ENCODE results near the gene TACSTD2. TPM values are rescaled to one million over a fixed set of nuclear protein-coding genes. Genes with fewer than 3 reads are reported as not detected.

Gene TACSTD2
- polyA plus RNA-seq, 1 donor from 2014 or later, result not detected

DNA sequence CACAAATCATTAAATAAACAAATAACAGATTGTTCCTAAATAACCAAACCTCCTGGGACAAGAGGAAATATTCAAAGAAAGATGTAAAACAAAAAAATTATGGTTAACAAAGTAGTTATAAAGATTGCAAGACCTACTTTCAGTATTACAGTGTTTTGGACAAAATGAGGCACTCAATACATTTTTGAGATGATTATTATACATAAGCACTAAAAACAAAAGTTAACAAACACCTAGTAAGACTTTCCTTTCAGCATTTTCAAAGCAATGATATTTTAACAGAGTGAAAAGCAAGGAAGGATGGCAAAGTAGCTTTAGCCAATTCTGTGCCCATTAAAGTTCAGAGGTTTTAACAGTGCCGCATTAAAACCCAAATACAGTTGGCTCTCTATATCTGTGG is 47.8 kb downstream of the TACSTD2 start:
- H2AFZ ChIP-seq (ENCODE audit: low read depth, low read length), result no peak overlapping the region
- H3K9ac ChIP-seq (ENCODE audit: low read length), result no peak overlapping the region
- no peaks in the 10 kb centered on the region for H3K36me3 ChIP-seq (ENCODE audit: insufficient read depth, low read length)
- no peak overlapping the region for H3K27ac ChIP-seq (ENCODE audit: low read length)
- no peaks in the 10 kb centered on the region for H3K27me3 ChIP-seq (ENCODE audit: insufficient read depth, low read depth, low read length)
- H3K9me2 ChIP-seq (ENCODE audit: insufficient read depth, low read length), result no peaks in the 10 kb centered on the region
- H4K20me1 ChIP-seq (ENCODE audit: insufficient read depth), result no peaks in the 10 kb centered on the region
- H3K79me2 ChIP-seq (replicated peaks; ENCODE audit: insufficient read depth, low read length), result no peaks in the 10 kb centered on the region
- no peak overlapping the region for H3K4me2 ChIP-seq (ENCODE audit: low read length)
- no peaks in the 10 kb centered on the region for H3K9me3 ChIP-seq (ENCODE audit: low read length)
- H3F3A ChIP-seq (ENCODE audit: insufficient read depth, low read length, poor library complexity, severe bottlenecking), result no peaks in the 10 kb centered on the region
- no peak for TF ChIP-seq SMC3 (conservative IDR thresholded peaks at IDR 0.05; ENCODE audit: poor library complexity)
- TF ChIP-seq TAF1 (IDR thresholded peaks at IDR 0.05; ENCODE audit: low read depth), result no peak
- no peak overlapping the region for H3K4me3 ChIP-seq (ENCODE audit: low read length)

DNA sequence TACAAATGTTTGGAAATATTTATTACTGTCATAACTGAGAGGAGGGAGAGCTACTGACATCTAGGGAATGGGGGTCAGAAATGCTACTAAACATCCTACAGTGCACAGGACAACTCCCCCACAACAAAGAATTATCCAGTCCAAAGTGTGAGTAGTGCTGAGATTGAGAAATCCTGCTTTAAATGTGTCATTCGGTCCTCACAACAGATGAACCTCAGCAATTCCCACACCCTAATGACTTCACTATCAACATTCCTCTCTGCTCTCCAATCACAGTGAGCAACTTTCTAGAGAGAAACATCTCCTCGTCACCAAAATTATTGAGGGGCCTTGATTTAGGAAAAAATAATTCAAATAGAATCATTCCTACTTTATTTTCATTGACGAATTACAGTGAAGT is 48.5 kb downstream of the TACSTD2 start:
- no peak overlapping the region for H2AFZ ChIP-seq (ENCODE audit: low read depth, low read length)
- no peak overlapping the region for H3K4me3 ChIP-seq (ENCODE audit: low read length)
- no peaks in the 10 kb centered on the region for H4K20me1 ChIP-seq (ENCODE audit: insufficient read depth)
- no peak overlapping the region for H3K9ac ChIP-seq (ENCODE audit: low read length)
- no peaks in the 10 kb centered on the region for H3K36me3 ChIP-seq (ENCODE audit: insufficient read depth, low read length)
- H3K9me2 ChIP-seq (ENCODE audit: insufficient read depth, low read length), result no peaks in the 10 kb centered on the region
- no peak overlapping the region for H3K4me2 ChIP-seq (ENCODE audit: low read length)
- no peaks in the 10 kb centered on the region for H3F3A ChIP-seq (ENCODE audit: insufficient read depth, low read length, poor library complexity, severe bottlenecking)
- H3K9me3 ChIP-seq (ENCODE audit: low read length), result no peaks in the 10 kb centered on the region
- no peaks in the 10 kb centered on the region for H3K79me2 ChIP-seq (replicated peaks; ENCODE audit: insufficient read depth, low read length)
- no peak overlapping the region for H3K27ac ChIP-seq (ENCODE audit: low read length)
- TF ChIP-seq EP300 (conservative IDR thresholded peaks at IDR 0.05; ENCODE audit: poor library complexity, severe bottlenecking) (no peak), EZH2 (IDR thresholded peaks at IDR 0.05; ENCODE audit: borderline replicate concordance, insufficient read depth, low read length, poor library complexity, severe bottlenecking) (no peak), POLR2AphosphoS5 (IDR thresholded peaks at IDR 0.05) (no peak), TAF1 (IDR thresholded peaks at IDR 0.05; ENCODE audit: low read depth) (no peak), RAD21 (conservative IDR thresholded peaks at IDR 0.05) (no peak), SMC3 (conservative IDR thresholded peaks at IDR 0.05; ENCODE audit: poor library complexity) (no peak), MXI1 (conservative IDR thresholded peaks at IDR 0.05; ENCODE audit: poor library complexity, severe bottlenecking) (no peak)
- TF ChIP-seq, protein P1, sequence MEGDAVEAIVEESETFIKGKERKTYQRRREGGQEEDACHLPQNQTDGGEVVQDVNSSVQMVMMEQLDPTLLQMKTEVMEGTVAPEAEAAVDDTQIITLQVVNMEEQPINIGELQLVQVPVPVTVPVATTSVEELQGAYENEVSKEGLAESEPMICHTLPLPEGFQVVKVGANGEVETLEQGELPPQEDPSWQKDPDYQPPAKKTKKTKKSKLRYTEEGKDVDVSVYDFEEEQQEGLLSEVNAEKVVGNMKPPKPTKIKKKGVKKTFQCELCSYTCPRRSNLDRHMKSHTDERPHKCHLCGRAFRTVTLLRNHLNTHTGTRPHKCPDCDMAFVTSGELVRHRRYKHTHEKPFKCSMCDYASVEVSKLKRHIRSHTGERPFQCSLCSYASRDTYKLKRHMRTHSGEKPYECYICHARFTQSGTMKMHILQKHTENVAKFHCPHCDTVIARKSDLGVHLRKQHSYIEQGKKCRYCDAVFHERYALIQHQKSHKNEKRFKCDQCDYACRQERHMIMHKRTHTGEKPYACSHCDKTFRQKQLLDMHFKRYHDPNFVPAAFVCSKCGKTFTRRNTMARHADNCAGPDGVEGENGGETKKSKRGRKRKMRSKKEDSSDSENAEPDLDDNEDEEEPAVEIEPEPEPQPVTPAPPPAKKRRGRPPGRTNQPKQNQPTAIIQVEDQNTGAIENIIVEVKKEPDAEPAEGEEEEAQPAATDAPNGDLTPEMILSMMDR (IDR thresholded peaks at IDR 0.05; ENCODE audit: poor library complexity, severe bottlenecking), result no peak
- TF ChIP-seq, protein P2, sequence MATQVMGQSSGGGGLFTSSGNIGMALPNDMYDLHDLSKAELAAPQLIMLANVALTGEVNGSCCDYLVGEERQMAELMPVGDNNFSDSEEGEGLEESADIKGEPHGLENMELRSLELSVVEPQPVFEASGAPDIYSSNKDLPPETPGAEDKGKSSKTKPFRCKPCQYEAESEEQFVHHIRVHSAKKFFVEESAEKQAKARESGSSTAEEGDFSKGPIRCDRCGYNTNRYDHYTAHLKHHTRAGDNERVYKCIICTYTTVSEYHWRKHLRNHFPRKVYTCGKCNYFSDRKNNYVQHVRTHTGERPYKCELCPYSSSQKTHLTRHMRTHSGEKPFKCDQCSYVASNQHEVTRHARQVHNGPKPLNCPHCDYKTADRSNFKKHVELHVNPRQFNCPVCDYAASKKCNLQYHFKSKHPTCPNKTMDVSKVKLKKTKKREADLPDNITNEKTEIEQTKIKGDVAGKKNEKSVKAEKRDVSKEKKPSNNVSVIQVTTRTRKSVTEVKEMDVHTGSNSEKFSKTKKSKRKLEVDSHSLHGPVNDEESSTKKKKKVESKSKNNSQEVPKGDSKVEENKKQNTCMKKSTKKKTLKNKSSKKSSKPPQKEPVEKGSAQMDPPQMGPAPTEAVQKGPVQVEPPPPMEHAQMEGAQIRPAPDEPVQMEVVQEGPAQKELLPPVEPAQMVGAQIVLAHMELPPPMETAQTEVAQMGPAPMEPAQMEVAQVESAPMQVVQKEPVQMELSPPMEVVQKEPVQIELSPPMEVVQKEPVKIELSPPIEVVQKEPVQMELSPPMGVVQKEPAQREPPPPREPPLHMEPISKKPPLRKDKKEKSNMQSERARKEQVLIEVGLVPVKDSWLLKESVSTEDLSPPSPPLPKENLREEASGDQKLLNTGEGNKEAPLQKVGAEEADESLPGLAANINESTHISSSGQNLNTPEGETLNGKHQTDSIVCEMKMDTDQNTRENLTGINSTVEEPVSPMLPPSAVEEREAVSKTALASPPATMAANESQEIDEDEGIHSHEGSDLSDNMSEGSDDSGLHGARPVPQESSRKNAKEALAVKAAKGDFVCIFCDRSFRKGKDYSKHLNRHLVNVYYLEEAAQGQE (IDR thresholded peaks at IDR 0.05; ENCODE audit: borderline replicate concordance), result no peak
- no peaks in the 10 kb centered on the region for H3K27me3 ChIP-seq (ENCODE audit: insufficient read depth, low read depth, low read length)

Other genes starting within 250 kb of the TACSTD2 start
- gene OMA1, start 30.5 kb downstream of the TACSTD2 start, polyA plus RNA-seq, result 2.6 and 11.0 TPM in 2 replicates
- gene MYSM1, start 122.8 kb upstream of the TACSTD2 start, polyA plus RNA-seq, result 34.0 and 41.3 TPM in 2 replicates
- 114 and 124 TPM in 2 replicates for gene JUN, start 206.8 kb upstream of the TACSTD2 start, polyA plus RNA-seq